Activated CD4-positive, alpha-beta T cell treated with anti-CD3 and anti-CD28 coated beads for 1 hour (primary cell): ENCODE data around the gene NBPF3.
"Not testable (repeated sequence)": the region's sequence is repeated elsewhere in the genome, so short reads cannot be mapped to it uniquely, and the experiment has no call there.

Experiments
- DNase-seq: peaks from one replicate; pipeline ENCODE4 v3.0.0-alpha.2; 2020

Gene NBPF3

DNA sequence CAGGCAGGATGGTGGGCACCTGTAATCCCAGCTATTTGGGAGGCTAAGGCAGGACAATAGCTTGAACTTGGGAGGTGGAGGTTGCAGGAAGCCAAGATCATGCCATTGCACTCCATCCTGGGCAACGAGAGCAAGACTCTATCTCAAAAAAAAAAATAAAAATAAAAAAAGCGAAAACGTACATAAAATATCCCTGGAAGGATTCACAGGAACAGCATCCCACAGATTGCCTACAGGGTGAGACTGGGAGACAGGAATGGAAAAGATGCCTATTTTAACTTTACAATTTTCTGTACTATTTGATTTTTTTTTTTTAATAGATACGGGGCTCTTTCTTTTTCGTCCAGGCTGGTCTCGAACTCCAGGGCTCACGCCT, 604 bp upstream of the NBPF3 start:
- no peak for DNase-seq

GRCh38 chr1:21440630-21441125, 741 bp downstream of the NBPF3 start:
- not testable (repeated sequence) for DNase-seq

- not testable (repeated sequence) for DNase-seq
These were observed 6.7 kb downstream of the NBPF3 start for GRCh38 chr1:21446647-21447046.

DNA sequence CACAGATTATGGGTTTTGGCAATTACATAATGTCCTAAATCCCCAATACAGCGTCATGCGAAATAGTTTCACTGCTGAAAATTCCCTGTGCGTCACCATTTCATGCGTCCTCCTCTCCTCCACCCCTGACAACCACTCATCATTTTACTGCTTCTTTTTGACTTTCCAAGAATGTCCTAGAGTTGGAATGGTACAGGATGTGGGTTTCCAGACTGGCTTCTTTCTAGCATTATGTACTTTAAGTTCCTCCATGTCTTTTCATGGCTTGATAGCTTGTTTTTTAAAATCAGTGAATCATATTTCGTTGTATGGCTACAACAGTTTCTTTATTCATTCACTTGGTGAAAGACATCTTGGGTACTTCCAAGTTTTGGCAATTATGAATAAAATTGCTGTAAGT, 7.4 kb downstream of the NBPF3 start:
- DNase-seq: no peak

DNA sequence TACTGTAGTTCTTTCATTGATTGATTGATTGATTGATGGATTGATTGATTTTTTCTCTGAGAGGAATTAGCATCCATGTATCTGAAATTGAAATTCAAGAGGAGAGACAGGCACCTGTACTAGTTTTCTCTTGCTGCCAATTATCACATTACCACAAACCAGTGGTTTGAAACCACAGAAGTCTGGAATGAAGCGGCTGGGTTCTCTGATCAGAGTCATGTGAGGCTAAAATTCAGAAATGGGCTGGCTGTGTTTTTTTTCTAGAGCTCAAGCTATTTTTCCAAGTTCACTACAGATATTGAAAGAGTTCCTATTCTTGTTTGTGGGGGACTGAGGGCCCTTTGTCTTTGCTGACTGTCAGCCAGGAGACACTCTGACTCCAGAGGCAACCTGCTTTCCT, 10.0 kb downstream of the NBPF3 start:
- no peak for DNase-seq

GRCh38 chr1:21451212-21451611, 11.3 kb downstream of the NBPF3 start:
- no peak for DNase-seq

DNA sequence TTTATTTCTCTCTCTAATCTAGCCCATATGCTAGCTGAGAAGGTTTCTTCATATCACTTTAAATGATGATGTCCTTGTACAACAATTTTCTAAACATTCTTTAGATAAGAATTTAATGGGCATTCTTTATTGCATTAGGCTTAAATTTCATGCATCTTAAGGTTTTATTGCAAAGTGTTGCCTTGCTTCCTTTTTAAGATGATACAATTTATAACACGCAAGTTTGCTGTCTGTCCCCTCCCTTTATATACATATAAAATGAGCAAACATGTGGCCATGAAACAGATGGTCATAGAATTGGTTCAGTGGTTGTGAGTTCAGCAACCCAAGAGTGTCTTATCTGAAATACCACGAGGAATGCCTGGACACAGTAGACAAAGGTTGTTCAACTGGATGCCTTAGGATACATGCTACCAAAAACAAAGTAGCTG, 12.1 kb downstream of the NBPF3 start:
- DNase-seq: no peak

DNA sequence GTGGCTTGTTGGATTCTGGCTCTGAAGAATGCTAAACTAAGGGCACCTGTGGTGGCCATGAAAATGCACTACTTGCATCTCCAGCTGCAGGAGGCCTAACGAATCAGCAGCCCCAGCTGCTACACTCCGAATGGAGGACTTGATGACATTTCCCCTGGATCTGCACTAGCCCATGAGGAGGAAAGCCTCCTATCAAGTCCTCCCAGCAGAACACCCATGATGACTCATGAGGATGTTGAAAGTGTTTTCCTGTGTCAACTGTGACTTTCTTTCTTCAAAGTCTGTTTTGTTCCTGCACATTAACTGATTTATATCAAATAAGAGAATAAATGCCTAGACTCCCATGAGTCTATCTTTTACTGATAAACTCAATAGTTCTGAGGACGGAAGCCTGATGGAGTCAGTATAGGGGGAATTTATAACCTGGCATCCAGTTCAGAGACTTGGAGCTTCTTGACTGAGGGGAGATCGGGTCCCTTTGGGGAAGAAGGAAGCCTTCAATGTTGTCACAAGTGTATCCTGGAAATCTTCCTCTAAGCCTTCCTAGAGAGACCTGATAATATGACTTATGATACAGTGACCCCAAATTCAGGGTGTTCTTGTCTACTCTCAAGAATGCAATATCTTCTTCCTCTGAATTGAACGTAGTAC, 14.2 kb downstream of the NBPF3 start:
- DNase-seq: not testable (repeated sequence)

DNA sequence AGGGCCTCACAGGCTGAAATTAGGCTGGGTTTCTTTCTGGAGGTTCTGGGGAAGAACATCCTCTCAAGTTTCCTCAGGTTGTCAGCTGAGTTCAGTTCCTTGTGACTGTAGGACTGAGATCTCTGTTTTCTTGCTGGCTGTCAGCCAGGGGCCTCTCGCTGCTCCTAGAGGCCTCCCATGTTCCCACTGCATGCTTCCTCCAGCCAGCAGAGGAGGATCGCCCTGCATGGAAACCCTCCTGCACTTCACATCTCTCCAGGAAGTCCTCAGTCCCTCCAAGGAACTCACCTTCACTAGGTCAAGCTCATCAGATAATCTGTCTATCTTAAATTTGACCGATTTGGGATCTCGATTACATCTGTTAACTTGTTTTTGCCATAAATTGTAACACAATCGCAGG, 15.0 kb downstream of the NBPF3 start:
- DNase-seq: not testable (repeated sequence)

GRCh38 chr1:21457654-21458053, 17.7 kb downstream of the NBPF3 start:
- no peak for DNase-seq

- not testable (repeated sequence) for DNase-seq
These were observed 25.2 kb downstream of the NBPF3 start for GRCh38 chr1:21465127-21465526.

DNA sequence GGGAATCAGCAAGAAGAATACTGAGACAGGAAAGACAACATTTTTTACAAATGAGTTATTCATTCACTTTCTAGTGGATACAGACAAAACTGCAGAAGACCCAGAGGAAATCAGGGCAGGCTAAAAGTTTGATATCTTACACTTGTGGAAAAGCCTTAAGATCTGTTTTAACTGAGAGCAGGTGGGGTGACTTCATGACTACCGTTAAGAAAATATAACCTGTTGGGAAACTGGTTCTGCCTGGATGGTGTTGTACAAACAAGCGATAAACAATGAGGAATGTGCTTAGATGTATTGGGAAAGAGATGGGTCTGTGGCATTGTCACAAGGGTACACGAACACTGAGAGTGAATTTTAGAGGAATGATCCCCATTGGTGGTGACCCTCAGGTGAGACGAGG, 28.0 kb downstream of the NBPF3 start:
- DNase-seq: not testable (repeated sequence)

GRCh38 chr1:21468599-21468998, 28.7 kb downstream of the NBPF3 start:
- no peak for DNase-seq

DNA sequence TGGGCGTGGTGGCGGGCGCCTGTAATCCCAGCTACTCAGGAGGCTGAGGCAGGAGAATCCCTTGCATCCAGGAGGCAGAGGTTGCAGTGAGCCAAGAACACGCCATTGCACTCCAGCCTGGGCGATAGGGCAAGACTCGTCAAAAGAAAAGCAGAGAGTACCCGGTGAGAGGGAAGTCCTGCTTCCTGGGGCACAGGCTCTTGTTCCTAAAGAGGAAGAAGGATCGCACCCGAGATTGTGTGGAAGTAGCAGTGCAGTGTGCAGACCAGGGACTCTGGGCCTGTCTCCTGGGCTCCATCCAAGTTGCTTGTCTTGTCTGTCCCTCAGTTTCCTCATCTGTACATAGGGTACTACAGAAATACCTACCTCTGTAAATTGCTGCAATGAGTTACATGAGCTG, 29.6 kb downstream of the NBPF3 start:
- DNase-seq: no peak

GRCh38 chr1:21472861-21473260, 32.9 kb downstream of the NBPF3 start:
- no peak for DNase-seq

DNA sequence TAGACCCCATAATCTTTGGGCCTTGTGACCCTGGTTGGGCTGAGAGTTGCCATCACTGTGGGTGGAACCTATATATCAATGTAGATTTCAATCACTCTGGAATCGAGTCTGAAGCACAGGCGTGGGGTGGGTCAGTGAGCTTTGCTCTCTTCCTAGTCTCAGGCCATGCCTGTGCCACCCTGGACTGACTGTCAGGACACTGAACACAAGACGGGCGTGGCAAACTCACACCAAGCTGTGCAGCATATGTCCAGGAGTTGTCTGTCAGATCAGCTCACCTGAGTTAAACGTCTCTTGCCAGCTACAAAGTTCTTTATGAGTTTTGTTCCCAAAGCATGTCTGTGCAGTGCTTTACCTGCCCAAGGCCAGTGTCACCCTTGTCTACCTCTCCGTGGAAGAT, 38.4 kb downstream of the NBPF3 start:
- DNase-seq: no peak

DNA sequence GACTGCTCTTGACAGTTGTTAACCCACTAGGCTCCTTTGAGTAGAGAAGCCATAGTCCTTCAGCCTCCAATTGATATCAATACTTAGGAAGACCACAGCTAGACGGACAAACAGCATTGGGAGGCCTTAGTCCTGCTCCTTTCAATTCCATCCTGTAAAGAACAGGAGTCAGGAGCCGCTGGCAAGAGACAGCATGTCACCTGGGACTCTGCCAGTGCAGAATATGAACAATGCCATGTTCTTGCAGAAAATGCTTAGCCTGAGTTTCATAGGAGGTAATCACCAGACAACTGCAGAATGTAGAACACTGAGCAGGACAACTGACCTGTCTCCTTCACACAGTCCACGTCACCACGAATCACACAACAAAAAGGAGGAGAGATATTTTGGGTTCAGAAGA, 43.9 kb downstream of the NBPF3 start:
- not testable (repeated sequence) for DNase-seq

DNA sequence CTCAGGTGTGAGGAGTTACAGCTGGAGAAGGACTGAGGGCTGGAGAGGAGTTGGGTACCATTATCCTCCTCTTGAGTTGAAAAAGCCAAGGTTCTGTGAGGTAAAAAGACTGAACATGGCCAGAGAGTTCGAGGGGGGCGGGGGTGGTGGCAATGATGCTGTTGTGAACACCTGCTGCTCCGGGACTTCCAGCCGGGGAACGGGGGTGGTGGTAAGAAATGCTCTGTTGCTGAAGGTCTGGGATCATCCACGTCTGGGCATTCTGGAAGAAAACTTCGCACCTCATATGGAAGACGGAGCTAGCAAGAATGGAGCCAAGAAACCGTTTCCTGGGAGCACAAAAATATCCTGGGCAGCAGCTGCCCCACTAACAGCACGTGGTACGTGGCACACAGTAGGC, 49.2 kb downstream of the NBPF3 start:
- no peak for DNase-seq

DNA sequence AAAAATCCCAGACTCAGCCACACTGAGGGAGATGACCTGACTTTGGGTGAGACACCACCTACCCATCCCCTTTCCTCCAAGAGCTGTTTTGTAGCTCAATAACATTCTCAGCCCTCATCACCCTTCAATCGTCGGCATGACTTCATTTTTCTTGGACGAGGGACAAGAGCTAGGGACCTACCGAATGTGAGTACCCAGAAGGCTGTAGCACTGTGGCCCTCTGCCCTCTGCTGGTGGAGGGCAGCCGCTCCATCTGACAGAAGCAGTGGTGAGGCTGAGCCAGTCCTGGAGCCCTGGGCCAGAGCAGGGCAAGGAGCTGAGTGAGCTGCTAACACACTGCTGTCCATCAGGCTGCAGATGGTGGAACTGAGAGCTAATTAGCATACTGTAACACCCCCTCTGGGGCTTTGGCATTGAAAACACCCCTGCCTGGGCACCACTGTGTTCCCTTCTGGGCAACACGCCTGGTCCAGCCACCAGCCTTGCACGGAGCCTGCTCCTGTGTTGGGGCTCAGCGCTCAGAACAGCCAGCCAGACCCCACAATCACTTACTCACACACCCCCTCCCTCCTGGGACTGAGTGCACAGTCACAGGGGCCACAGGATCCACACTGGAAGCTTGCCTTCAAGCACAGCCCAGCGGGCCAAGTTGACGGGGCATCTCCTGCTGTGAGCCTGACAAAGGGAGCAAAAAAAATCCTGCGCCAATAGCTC, 51.0 kb downstream of the NBPF3 start:
- DNase-seq: no peak

- DNase-seq: no peak
These were observed 51.8 kb downstream of the NBPF3 start for GRCh38 chr1:21491488-21492355.

GRCh38 chr1:21492356-21492625, 52.4 kb downstream of the NBPF3 start:
- DNase-seq: no peak

DNA sequence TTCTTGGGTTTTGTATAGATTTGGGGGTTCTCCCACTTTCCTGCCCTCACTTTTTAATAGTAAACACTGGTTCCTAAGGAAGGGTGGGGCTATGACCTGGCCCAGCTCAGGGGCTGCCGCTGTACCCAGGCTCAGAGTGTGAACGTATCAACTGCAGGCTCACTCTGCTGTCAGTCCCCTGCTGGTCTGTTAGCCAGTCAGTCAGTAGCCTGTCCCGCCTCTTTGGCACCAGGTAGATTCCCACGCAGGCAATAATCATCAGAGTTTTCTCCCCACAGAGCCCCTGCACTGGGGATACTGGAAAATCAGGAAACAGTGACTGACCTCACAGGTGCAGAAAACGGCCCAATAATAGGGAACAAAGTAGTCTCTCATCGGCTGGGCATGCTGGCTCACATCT, 54.3 kb downstream of the NBPF3 start:
- DNase-seq: no peak

DNA sequence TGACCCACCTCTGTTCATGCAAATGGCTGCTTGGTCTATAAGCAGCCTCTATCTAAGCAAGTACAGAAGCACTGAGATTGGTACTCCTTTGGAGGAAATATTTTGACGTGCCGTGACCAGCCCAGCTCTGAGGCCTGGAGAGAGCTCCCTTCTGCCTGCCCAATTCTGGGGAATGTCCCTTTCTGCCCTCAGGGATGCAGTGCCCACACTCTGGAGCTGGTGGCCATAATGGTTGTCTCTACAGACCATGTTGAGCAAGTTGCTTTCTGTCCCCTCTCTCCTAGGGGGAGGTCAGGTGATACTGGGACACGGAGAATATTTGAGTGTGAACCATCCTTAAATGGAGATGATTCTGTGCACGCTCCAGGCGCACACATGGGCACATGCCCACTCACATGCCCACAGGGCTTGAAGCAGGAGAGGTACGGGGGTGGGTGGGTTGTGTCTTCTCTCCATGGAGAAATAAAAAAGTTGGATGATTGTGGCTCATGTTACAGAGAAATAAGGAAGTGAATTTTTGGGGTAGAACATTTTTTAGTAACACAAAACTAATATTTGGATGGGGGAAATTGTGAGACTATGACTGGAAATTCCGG, 55.4 kb downstream of the NBPF3 start:
- DNase-seq: no peak

- no peak for DNase-seq
These were observed 56.1 kb downstream of the NBPF3 start for GRCh38 chr1:21496063-21496462.
